Endothelial cell of hepatic sinusoid (primary cell): Measurements from ENCODE around the gene NPPA.

ENCODE experiments used
- in situ Hi-C: cut with HindIII; loops from 2 replicates; pipeline ENCODE4 v1.10.0; 2017; ENCODE audit warnings: low sequenced_read_pairs

The NPPA gene

DNA sequence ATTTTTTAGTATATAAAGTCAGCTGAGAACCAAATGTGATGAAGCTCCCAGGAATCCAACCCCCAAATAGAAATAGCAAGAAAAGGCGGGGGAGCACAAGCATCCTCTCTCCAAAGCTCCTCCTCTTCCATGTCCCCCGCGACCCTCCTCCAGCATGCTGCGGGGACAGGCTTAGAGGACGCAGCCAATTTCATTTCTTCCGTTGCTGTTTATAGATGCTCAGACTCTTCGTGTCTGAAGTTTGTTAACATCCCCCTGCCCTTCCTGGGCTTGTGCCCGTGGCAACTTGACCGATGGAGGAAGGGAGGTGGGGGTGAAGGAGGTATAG is 754 bp upstream of the NPPA start:
- in situ Hi-C loops, result no loop called here

DNA sequence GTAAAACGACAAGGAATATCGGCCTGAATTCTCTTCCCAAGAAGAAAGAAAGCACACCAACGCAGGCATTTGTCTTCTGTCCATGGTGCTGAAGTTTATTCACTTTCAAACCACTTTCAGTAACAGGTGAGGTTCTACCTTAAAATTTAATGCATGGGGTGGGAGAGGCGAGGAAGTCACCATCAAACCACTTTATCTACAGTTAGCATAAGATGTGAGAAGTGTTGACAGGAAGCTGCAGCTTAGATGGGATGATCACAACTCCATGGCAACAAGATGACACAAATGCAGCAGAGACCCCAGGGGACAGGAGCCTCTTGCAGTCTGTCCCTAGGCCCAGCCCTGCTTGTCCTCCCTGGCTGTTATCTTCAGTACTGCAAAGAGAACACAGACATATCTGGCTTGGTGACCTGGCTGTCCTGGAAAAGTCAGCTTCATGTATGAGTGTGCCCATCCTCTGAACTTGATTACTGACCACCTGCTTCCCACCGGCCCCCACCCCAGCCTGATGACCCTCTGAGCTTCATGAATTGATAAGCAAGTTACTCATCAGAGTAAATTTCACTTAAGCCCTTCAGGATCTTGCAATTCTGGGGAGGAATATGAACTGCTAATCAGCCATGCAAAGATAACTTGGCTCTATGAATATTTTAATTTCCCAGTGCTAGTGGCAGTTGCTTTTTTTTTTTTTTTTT is 1.8 kb downstream of the NPPA start:
- in situ Hi-C loops, result no loop called here

GRCh38 chr1:11842154-11843041 is 5.2 kb downstream of the NPPA start:
- in situ Hi-C loops, result no loop called here

GRCh38 chr1:11841245-11842153 is 6.1 kb downstream of the NPPA start:
- in situ Hi-C loops, result no loop called here

GRCh38 chr1:11839727-11840705 is 7.6 kb downstream of the NPPA start:
- in situ Hi-C loops, result no loop called here

- in situ Hi-C loops, result no loop called here
Measured at GRCh38 chr1:11838349-11839272, 9.0 kb downstream of the NPPA start.

GRCh38 chr1:11837767-11838348 is 9.7 kb downstream of the NPPA start:
- in situ Hi-C loops, result no loop called here

DNA sequence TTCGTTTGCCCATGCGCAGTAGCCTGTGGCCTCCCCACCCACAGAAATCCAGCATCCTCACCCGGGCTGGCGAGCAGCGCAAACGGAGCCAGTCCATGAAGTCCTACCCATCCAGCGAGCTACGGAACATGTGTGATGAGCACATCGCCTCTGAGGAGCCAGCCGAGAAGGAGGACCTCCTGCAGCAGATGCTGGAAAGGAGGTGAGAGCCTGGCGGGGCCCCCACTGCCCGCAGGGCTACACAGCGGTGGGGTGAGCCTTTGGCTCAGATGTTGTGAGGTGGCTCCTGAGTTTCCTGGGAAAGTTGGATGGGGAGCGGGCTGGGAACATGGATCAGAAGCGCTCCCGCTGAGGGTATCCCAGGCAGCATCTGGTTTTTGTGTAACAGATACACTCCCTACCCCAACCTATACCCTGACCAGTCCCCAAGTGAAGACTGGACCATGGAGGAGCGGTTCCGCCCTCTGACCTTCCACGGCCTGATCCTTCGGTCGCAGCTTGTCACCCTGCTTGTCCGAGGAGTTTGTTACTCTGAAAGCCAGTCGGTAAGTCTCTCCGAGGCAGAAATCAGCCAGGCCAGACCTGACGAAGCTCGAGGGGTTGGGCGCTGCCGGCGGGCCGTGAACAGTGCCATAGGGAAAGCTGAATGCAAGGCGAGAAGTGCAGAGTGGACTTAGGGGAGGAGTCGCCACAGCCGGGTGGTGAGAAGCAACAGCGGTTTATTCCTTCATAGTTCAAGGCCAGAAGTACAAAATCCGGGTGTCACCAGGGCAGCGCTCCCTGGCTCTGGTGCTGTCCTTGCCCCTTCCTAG is 10.4 kb downstream of the NPPA start:
- in situ Hi-C loops, result no loop called here

- in situ Hi-C loops, result no loop called here
Measured at GRCh38 chr1:11835441-11836225, 11.9 kb downstream of the NPPA start.

- in situ Hi-C loops, result no loop called here
Measured at GRCh38 chr1:11833900-11834299, 13.7 kb downstream of the NPPA start.

DNA sequence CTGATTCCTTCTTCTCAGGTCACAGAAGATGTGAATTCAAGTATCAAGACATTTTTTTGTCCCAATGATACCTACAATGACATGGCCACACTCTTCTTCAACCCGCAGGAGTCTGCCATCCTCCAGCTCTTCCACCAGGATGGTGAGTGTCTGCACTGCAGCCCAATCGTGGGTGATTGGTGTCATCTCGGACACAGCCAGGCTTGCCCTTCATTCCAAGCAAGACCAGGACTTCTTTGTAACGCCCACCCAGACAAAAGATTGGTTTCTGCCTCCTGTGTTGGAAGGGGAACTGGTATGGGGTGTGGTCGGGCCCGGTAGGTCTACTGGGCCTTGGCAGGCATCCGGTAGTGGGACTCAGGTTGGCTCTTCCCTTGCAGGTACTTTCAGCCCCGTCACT is 14.1 kb downstream of the NPPA start:
- in situ Hi-C loops, result no loop called here

DNA sequence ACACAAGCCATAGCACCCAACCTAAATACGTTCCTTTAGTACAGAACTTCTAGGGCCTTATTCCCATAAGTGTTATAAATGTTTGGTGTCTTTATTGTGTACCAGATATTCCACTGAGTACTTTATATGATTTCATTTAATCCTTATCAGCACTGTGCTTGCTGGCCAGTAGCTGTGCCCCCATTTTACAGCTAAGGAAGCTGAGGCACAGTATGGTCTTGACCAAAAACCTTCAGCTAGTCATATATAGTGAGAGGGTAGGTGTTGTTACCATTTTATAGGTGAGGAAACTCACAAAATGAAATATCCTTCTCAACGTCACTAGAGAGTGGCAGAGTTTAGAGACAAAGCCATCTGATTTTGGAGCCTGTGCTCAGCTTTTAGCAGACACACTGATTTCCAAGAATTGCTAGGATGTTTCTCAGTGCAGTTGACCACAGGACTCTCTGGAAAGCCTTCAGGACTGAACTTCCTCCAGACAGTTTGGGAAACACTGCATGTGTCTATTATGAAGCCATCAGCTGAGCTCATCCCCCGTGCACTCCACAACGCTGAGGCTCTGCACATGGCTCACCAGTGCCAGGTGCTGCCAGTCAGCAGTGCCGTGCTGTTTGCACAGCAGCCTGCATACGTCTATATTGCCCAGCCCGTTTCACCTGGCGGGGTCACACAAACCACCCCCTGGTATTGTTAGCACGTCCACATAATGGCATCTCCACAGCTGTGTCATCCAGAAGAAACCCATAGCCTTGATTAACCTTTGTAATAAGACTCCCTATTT is 15.4 kb downstream of the NPPA start:
- in situ Hi-C loops, result no loop called here

DNA sequence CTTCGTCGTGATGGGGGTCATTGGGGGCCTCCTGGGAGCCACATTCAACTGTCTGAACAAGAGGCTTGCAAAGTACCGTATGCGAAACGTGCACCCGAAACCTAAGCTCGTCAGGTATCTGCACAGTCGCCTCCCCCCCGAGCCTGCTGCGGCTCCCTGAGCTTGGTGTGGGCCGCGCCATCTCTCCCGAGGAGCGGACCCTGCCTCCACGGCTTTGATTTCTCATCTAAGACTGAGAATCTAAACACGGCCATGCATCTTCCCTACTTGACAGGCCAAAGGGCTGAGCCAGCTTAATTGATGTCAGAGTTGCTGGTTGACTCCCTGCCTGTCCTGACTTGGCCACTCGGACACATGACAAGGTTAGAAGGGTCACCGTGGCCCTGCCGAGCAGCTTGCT is 19.1 kb downstream of the NPPA start:
- in situ Hi-C loops, result no loop called here

DNA sequence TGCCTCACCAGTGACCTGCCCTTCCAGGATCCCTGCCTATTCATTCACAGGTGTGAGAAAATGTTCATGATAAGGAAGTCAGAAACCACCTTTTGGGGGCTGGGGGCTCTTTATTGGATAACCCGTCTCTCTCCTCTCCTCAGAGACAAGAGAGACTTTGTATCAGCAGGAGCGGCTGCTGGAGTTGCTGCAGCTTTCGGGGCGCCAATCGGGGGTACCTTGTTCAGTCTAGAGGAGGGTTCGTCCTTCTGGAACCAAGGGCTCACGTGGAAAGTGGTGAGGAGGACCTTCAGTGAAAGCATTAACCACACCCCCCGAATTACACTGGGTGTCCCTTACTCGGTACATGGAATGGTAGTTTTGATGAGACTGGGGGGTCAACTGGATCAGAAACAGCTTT is 20.6 kb downstream of the NPPA start:
- in situ Hi-C loops, result no loop called here

DNA sequence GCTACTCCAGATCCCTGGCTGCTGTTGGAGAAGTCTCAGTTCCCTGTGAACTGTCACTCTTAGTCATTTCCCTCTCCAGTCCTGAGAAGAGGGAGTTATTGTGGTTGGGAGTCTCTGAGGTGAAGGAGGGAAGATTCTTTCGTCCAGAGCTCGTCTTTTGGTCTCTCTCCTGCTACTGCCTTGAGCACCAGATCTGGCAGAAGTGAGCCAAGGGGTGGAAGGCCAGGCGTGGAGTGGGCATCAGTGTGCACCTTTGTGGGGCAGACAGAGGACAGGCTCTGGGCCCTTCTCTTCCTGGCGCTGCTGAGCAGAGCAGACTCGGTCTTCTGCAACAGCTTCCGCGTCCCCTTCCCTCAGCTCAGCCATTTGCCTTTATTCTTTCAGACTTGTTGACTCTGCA is 22.5 kb downstream of the NPPA start:
- in situ Hi-C loops, result no loop called here

DNA sequence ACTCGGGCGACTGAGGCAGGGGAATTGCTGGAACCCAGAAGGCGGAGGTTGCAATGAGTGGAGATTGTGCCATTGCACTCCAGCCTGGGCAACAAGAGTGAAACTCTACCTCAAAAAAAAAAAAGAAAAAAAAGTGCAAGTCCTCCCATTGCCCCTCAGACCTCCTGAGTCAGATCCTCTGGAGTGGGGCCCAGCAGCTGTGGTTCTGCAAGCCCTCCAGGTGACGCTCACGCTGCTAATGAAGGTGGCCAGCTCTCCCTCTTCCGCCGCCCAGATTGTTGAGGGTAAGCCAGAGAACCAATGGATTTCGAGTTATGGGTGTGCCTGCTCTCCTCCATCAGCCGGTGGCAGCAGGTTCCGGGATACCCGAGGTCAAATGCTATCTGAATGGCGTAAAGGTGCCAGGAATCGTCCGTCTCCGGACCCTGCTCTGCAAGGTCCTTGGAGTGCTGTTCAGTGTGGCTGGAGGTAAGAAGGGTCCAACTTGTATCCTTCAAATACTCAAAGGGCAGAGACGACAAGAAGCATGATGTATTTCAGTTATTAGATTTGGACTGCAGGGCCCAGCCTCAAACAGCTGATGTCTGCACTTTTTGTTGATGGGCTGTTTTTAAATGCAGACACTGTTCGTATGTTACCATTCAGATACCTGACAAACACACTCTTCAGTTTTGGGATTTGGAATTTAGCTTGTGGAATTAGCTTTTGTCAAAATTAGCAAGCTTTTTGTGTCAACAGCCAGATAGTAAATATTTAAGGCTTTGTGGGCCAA is 24.0 kb downstream of the NPPA start:
- in situ Hi-C loops, result no loop called here
